Astrocyte (in vitro differentiated cells and primary cell): ENCODE results near the gene RAB11FIP3.

Source experiments
- CTCF ChIP-seq: IDR thresholded peaks from 2 replicates; pipeline ENCODE4 v1.5.1; 2011; ENCODE audit warnings: low read depth, mild to moderate bottlenecking, inconsistent platforms, low read length, moderate library complexity; ENCODE audit not compliant: insufficient read depth
- EZH2 ChIP-seq: IDR thresholded peaks from 2 replicates; pipeline ENCODE4 v1.6.1; 2012; ENCODE audit warnings: mild to moderate bottlenecking, low read length, inconsistent platforms; ENCODE audit not compliant: insufficient read depth

DNA sequence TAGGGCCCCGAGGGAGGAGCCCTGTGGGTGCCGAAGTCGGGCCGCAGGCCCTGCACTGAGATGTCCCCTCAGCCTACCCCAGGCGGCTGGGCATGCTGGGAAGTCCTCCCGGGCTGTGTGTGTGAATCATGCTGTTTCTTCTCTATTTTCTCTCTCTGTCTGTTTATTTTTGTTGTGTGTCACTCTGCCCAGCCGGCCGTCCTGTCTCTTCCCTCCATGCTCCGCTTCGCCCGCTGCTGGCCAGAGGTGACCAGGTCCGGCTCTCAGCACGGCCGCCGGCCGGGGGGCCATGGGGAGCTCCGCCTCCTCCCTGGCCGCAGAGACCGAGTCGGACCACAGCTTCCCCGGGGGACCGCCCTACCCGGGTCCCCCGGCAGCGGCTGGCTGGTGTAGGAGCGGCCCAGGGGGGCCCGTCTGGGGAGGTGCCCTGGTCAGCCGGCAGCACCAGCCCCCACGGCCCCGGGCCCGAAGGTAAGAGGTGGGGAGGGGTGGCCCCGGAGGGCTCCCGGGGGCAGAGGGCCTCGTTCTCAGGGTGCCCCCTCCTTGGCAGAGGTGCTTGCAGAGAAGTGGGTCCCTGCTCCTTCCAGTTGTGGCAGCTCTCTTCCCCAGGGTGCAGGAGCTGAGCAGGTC is 114.6 kb downstream of the RAB11FIP3 start:
- TF ChIP-seq CTCF (no peak), EZH2 (no peak)
